Adrenal gland (tissue), 5 donors: ENCODE results near the gene PITX1.

Experiments used
- CTCF ChIP-seq, 6 experiments: fragments of 450-650 bp in 4 of 6; fragments of 200-600 bp in 2 of 6; sonication (generic) in 1 of 6; IDR thresholded peaks; 1 replicate in 5 of 6; 2 replicates in 1 of 6; pipeline versions ENCODE4 v1.5.1 to v1.8.0; 2016 to 2021; ENCODE audit warnings: antibody characterized with exemption in 6 of 6, mild to moderate bottlenecking in 2 of 6, moderate library complexity in 1 of 6
- POLR2A ChIP-seq, 2 donors: fragments of 450-650 bp; IDR thresholded peaks; one replicate each; pipeline ENCODE4 v1.6.1; 2017; ENCODE audit warnings: antibody characterized with exemption in 2 of 2, mild to moderate bottlenecking in 2 of 2, moderate library complexity in 1 of 2
- donor health status: DM: no; HTN: no; CAD: no.

- TF ChIP-seq CTCF (IDR thresholded peaks at IDR 0.05) (no peak), POLR2A (IDR thresholded peaks at IDR 0.05) (no peak)
These were observed 14.3 kb upstream of the PITX1 start for GRCh38 chr5:135048286-135048685.
